GM12878 (cell line): ENCODE data around the gene CTCFL. TPM values are rescaled to one million over a fixed set of nuclear protein-coding genes. Genes with fewer than 3 reads are reported as not detected.

Experiments
- ATAC-seq: fragments of 200-7000 bp; cut with Tn5 transposase; 3 replicates; pipeline ENCODE4 v1.9.1; 2020; ENCODE audit warnings: mild to moderate bottlenecking, moderate library complexity
- BruUV-seq: library from RNA; stranded (reverse); fragments of 400-500 nt; replicated peaks from 2 replicates; lab custom pipeline; 2021; lab: Mats Ljungman, UMichigan
- CTCF ChIA-PET: fragments of 300-600 bp; sonication (Branson Sonifier 250); formaldehyde crosslinking; extraction: SDS; loops from one replicate; lab custom pipeline; 2021; ENCODE audit warnings: inconsistent platforms; lab: Yijun Ruan, JAX
- POLR2A ChIA-PET: fragments of 350-600 bp; formaldehyde crosslinking; extraction: SDS; loops from one replicate; lab custom pipeline; 2021; ENCODE audit warnings: inconsistent platforms; lab: Charles Lee
- RAD21 ChIA-PET: fragments of 300-600 bp; sonication (Branson Sonifier 250); formaldehyde crosslinking; loops from one replicate; lab custom pipeline; 2023; ENCODE audit warnings: antibody characterized with exemption; ENCODE audit not compliant: unreplicated experiment; lab: Charles Lee
- SMC1A ChIA-PET: fragments of 300-600 bp; sonication (Branson Sonifier 250); formaldehyde crosslinking; loops from one replicate; lab custom pipeline; 2023; ENCODE audit not compliant: unreplicated experiment, uncharacterized antibody; lab: Charles Lee
- DNase-seq: peaks from one replicate; pipeline ENCODE4 v3.0.0-alpha.2; 2011; ENCODE audit warnings: low read depth, low spot score
- FAIRE-seq: peaks from 3 replicates; lab custom pipeline; 2011; peaks lifted over from hg19 to GRCh38; lab: Jason Lieb, UNC
- H2AFZ ChIP-seq: 2 replicates; pipeline ENCODE4 v1.6.0; 2011; ENCODE audit warnings: low read depth, low read length, control low read depth; ENCODE audit not compliant: control insufficient read depth
- H3K27ac ChIP-seq: 2 replicates; pipeline ENCODE4 v1.5.1; 2011; ENCODE audit warnings: control low read depth; ENCODE audit not compliant: control insufficient read depth, insufficient read depth
- H3K27me3 ChIP-seq, 2 experiments: replicated peaks in 1 of 2; 2 replicates each; pipeline versions ENCODE4 v1.6.0 to v1.6.1; 2011; ENCODE audit warnings: low read length in 1 of 2; ENCODE audit not compliant: control insufficient read depth in 2 of 2, insufficient read depth in 2 of 2
- H3K36me3 ChIP-seq, 2 experiments: 2 replicates each; pipeline ENCODE4 v1.5.1; 2011; ENCODE audit warnings: low read length in 1 of 2; ENCODE audit not compliant: control insufficient read depth in 2 of 2, insufficient read depth in 2 of 2
- H3K4me1 ChIP-seq: 2 replicates; pipeline ENCODE4 v1.6.1; 2011; ENCODE audit warnings: mild to moderate bottlenecking, low read length, moderate library complexity, mixed read lengths; ENCODE audit not compliant: control insufficient read depth, insufficient read depth
- H3K4me2 ChIP-seq: 2 replicates; pipeline ENCODE4 v1.6.0; 2011; ENCODE audit warnings: control low read depth; ENCODE audit not compliant: control insufficient read depth, insufficient read depth
- H3K4me3 ChIP-seq: fragments of 200-600 bp; sonication (generic); 2 replicates; pipeline ENCODE4 v1.5.1; 2016
- H3K79me2 ChIP-seq: 2 replicates; pipeline ENCODE4 v1.6.0; 2011; ENCODE audit warnings: low read length; ENCODE audit not compliant: control insufficient read depth, insufficient read depth
- H3K9ac ChIP-seq: 2 replicates; pipeline ENCODE4 v1.8.0; 2011; ENCODE audit warnings: low read length, control low read depth, mixed read lengths; ENCODE audit not compliant: control insufficient read depth, insufficient read depth
- H3K9me3 ChIP-seq: replicated peaks from 3 replicates; pipeline ENCODE4 v1.5.1; 2011; ENCODE audit warnings: mild to moderate bottlenecking, low read length; ENCODE audit not compliant: control insufficient read depth, insufficient read depth
- H4K20me1 ChIP-seq: 2 replicates; pipeline ENCODE4 v1.6.0; 2011; ENCODE audit not compliant: control insufficient read depth, insufficient read depth
- CHD1 ChIP-seq: IDR thresholded peaks from 2 replicates; pipeline ENCODE4 v1.6.1; 2012; ENCODE audit warnings: low read depth, low read length, improper control_type of control experiment
- CREB1 ChIP-seq: IDR thresholded peaks from 2 replicates; pipeline ENCODE4 v1.6.1; 2012; ENCODE audit warnings: low read depth, mild to moderate bottlenecking, inconsistent platforms
- EED ChIP-seq: sonication (generic); IDR thresholded peaks from 2 replicates; pipeline ENCODE4 v1.6.1; 2016; ENCODE audit warnings: antibody characterized with exemption, low read depth
- EZH2 ChIP-seq: IDR thresholded peaks from 2 replicates; pipeline ENCODE4 v1.6.1; 2012; ENCODE audit warnings: low read depth, mild to moderate bottlenecking, control low read depth, inconsistent platforms, low read length, borderline replicate concordance; ENCODE audit not compliant: control insufficient read depth
- FOXK2 ChIP-seq: fragments of 450-650 bp; IDR thresholded peaks from 2 replicates; pipeline ENCODE4 v1.6.1; 2017; ENCODE audit warnings: mild to moderate bottlenecking, moderate library complexity
- HDAC6 ChIP-seq: fragments of 200-600 bp; sonication (generic); IDR thresholded peaks from one replicate; pipeline ENCODE4 v1.8.0; 2017; ENCODE audit warnings: antibody characterized with exemption; ENCODE audit not compliant: unreplicated experiment
- IRF4 ChIP-seq: IDR thresholded peaks from 2 replicates; pipeline ENCODE4 v1.6.1; 2011; ENCODE audit warnings: low read depth, low read length
- SUPT20H ChIP-seq: IDR thresholded peaks from 2 replicates; pipeline ENCODE4 v1.6.1; 2011; ENCODE audit warnings: low read depth, mild to moderate bottlenecking, low read length, moderate library complexity, borderline replicate concordance; ENCODE audit not compliant: control insufficient read depth
- ZZZ3 ChIP-seq: IDR thresholded peaks from 2 replicates; pipeline ENCODE4 v1.6.1; 2011; ENCODE audit warnings: low read depth; ENCODE audit not compliant: control insufficient read depth, insufficient read length
- WGBS: methylation state at CpG from one replicate; pipeline ENCODE4 v1.1.6; 2016; ENCODE audit warnings: low lambda C conversion rate; ENCODE audit not compliant: insufficient replicate concordance, insufficient coverage; ENCODE audit errors: missing lambda C conversion rate; 5-methylcytosine and 5-hydroxymethylcytosine counted together
- in situ Hi-C: fragments of 300-500 bp; cut with MboI; formaldehyde crosslinking; loops from 9 replicates; pipeline ENCODE4 v1.14.3; 2018; ENCODE audit warnings: mixed read lengths
- intact Hi-C: fragments of 100-400 bp; cut with micrococcal nuclease; formaldehyde crosslinking; loops from one replicate; pipeline ENCODE4 v1.14.2; 2022; ENCODE audit not compliant: unreplicated experiment
- polyA plus RNA-seq, 11 experiments: library from polyadenylated mRNA; depleted of rRNA in 4 of 11; unstranded in 6 of 11; stranded (reverse) in 5 of 11; fragments of >200 nt; fragmentation: Nextera tagmentation in 4 of 11; fragmentation: Illumina TruSeq in 1 of 11; extraction: Ambion mirVana in 4 of 11; extraction: Trizol in 1 of 11; gene quantifications; 1 replicate in 1 of 11; 2 replicates in 10 of 11; pipeline versions ENCODE4 v1.2.1 to v1.2.3, GENCODE V29; 2011 to 2016; ENCODE audit warnings: inconsistent platforms in 2 of 11, missing spikeins in 2 of 11, low read depth in 1 of 11
- total RNA-seq, 4 experiments: library from RNA; depleted of rRNA in 3 of 4; stranded (reverse); fragments of >200 nt in 3 of 4; fragmentation: Illumina TruSeq in 1 of 4; extraction: Trizol in 1 of 4; gene quantifications; 2 replicates each; pipeline versions ENCODE4 v1.2.1 to v1.2.3, GENCODE V29; 2013 to 2021
- TF ChIP-seq, protein P1 (sequence below): IDR thresholded peaks from 2 replicates; pipeline ENCODE4 v1.6.1; 2012; ENCODE audit warnings: low read depth, low read length, improper control_type of control experiment
- TF ChIP-seq, protein P2 (sequence below): IDR thresholded peaks from 2 replicates; pipeline ENCODE4 v1.6.1; 2011; ENCODE audit warnings: borderline replicate concordance, low read depth, mild to moderate bottlenecking, moderate library complexity, mixed read lengths, low read length; ENCODE audit not compliant: insufficient read depth; ENCODE audit errors: extremely low read length
- TF ChIP-seq, protein P3 (sequence below): IDR thresholded peaks from 2 replicates; pipeline ENCODE4 v1.6.1; 2011; ENCODE audit warnings: low read depth, low read length, improper control_type of control experiment, borderline replicate concordance
- TF ChIP-seq, protein P4 (sequence below): fragments of 450-650 bp; IDR thresholded peaks from 2 replicates; pipeline ENCODE4 v1.6.1; 2017; ENCODE audit warnings: low read depth, mild to moderate bottlenecking, moderate library complexity

Gene CTCFL
- total and polyA plus RNA-seq, 10 of the 15 experiments (the other 5 are each of a cell fraction or from before 2014, with no cell fraction given), result 0.06 to 0.20 (median 0.11) TPM; not detected in 4

DNA sequence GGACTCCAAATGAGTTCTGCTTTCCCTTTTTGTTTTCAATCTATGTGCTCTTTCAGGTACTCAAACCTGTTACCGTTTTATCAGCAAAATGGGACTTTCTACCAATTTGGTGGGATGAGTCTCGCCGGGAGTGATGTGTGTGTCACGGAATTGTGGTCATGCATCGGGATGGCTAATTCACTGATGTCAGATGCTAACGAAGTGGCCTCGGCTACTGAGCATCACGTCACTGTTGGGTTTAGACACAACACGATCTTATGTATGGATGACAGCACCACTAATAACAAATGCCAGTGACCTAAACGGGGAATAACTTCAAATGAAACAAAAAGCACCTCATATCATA, 34.3 kb upstream of the CTCFL start (continued):
- TF ChIP-seq, protein P1, sequence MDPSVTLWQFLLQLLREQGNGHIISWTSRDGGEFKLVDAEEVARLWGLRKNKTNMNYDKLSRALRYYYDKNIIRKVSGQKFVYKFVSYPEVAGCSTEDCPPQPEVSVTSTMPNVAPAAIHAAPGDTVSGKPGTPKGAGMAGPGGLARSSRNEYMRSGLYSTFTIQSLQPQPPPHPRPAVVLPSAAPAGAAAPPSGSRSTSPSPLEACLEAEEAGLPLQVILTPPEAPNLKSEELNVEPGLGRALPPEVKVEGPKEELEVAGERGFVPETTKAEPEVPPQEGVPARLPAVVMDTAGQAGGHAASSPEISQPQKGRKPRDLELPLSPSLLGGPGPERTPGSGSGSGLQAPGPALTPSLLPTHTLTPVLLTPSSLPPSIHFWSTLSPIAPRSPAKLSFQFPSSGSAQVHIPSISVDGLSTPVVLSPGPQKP, result no peak
- TF ChIP-seq ZZZ3, result no peak

DNA sequence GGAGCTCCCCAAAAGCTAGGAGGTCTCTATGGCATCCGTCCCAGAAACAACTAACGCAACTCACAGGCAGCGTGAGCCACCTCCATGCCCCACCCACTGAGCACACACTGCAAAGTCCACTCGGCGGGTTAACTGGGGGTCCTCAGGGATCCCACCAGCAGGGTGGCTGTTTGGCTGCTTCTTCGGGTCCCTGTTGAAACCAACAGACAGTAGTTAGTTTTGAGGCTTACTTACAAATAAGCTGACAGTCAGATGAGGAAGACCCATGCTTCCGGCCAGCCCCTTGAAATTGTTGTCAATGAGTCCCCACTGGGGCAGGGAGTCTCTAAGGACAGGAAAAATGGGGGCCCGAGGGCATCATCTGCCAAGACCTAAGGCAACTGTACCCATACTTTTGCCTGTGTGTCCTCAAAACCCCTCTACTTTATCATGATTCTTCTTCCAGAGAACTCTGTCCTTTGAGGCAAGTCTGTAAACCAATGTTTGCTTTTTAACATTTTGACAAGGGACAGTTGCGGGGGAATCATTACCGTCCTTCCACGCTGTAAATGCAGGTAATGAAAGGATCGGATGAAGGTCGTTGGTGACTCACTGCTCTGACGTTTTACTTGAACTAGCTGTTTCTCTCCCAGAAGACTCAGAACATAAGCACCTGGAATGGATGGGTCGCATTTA, 33.8 kb upstream of the CTCFL start:
- ATAC-seq, result no peak
- Histone ChIP-seq H3K79me2 (no peaks in the 10 kb centered on the region), H3K27me3 (peaks cover 9 to 11% of the 10 kb centered on the region in 2 experiments; a peak in 3 of 4 replicates), H2AFZ (no peak overlapping the region), H3K27ac (no peak overlapping the region), H4K20me1 (no peaks in the 10 kb centered on the region; the same call in 1 of the 2 replicates), H3K4me3 (no peak overlapping the region), H3K4me2 (no peak overlapping the region), H3K9me3 (no peaks in the 10 kb centered on the region), H3K9ac (no peak overlapping the region), H3K4me1 (no peaks in the 10 kb centered on the region), H3K36me3 (no peaks in the 10 kb centered on the region)
- no TSS peak for BruUV-seq
- intact Hi-C loops, result no loop called here
- FAIRE-seq, result no peak
- 26% methylated on average over 15 of the region's 15 CpGs for WGBS
- CTCF ChIA-PET, result interaction anchor here (0.5 to 0.6 kb wide), 2 partner anchors 35 to 37 kb away, joined by 3 read pairs; no protein-coding TSS in a partner anchor
- SMC1A ChIA-PET, result no interaction called here
- POLR2A ChIA-PET, result no interaction called here
- RAD21 ChIA-PET, result no interaction called here
- in situ Hi-C loops, result no loop called here
- TF ChIP-seq, protein P2, sequence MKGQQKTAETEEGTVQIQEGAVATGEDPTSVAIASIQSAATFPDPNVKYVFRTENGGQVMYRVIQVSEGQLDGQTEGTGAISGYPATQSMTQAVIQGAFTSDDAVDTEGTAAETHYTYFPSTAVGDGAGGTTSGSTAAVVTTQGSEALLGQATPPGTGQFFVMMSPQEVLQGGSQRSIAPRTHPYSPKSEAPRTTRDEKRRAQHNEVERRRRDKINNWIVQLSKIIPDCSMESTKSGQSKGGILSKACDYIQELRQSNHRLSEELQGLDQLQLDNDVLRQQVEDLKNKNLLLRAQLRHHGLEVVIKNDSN, result no peak
- TF ChIP-seq SUPT20H (no peak), EED (no peak), EZH2 (no peak), CREB1 (no peak), CHD1 (no peak), IRF4 (no peak), HDAC6 (no peak), FOXK2 (no peak)
- TF ChIP-seq, protein P3, sequence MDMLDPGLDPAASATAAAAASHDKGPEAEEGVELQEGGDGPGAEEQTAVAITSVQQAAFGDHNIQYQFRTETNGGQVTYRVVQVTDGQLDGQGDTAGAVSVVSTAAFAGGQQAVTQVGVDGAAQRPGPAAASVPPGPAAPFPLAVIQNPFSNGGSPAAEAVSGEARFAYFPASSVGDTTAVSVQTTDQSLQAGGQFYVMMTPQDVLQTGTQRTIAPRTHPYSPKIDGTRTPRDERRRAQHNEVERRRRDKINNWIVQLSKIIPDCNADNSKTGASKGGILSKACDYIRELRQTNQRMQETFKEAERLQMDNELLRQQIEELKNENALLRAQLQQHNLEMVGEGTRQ, result no peak
- TF ChIP-seq, protein P4, sequence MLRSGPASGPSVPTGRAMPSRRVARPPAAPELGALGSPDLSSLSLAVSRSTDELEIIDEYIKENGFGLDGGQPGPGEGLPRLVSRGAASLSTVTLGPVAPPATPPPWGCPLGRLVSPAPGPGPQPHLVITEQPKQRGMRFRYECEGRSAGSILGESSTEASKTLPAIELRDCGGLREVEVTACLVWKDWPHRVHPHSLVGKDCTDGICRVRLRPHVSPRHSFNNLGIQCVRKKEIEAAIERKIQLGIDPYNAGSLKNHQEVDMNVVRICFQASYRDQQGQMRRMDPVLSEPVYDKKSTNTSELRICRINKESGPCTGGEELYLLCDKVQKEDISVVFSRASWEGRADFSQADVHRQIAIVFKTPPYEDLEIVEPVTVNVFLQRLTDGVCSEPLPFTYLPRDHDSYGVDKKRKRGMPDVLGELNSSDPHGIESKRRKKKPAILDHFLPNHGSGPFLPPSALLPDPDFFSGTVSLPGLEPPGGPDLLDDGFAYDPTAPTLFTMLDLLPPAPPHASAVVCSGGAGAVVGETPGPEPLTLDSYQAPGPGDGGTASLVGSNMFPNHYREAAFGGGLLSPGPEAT, result no peak
- DNase-seq, result no peak
